ENCODE data around the gene SIX2.

DNA sequence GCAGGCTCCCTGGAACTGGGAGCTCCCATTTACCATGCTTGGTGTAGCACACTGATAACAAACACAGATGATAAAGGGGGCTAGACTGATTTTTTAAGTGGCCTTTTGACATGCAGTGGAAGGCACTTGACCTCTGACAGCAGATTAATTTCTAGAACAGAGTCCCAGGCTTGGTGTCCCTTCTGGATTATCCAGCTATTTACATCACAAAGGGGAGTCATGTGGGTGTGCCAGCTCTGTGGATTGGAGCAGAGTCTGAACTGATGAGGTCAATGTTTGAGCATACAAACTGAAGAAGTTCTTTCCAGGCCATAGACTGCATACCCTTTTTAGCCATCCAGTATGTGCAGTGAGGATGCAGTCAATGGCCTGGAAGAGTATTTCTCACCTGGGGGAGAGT is 31.5 kb upstream of the SIX2 start:
- TF ChIP-seq CTCF (IDR thresholded peaks at IDR 0.05) (no peak), POLR2AphosphoS5 (IDR thresholded peaks at IDR 0.05; ENCODE audit: insufficient read depth in 1 of 2, low read depth in 1 of 2) (no peak)

Measured in vagina (tissue), 2 donors.